HG03039 (cell line): ENCODE results near the gene CD200R1L.

Experiments used
- ATAC-seq: cut with Tn5 transposase; IDR thresholded peaks from one replicate; pipeline ENCODE4 v1.9.1; 2021; ENCODE audit warnings: mild to moderate bottlenecking, moderate library complexity; ENCODE audit not compliant: unreplicated experiment

Gene CD200R1L

GRCh38 chr3:112793326-112794081 is 53.2 kb downstream of the CD200R1L start:
- no peak for ATAC-seq

GRCh38 chr3:112791736-112792135 is 54.9 kb downstream of the CD200R1L start:
- no peak for ATAC-seq

- ATAC-seq = no peak
Observed at GRCh38 chr3:112789787-112790186, 56.9 kb downstream of the CD200R1L start.

- no peak for ATAC-seq
Observed at GRCh38 chr3:112786881-112787579, 59.6 kb downstream of the CD200R1L start.

- ATAC-seq = no peak
Observed at GRCh38 chr3:112786002-112786590, 60.6 kb downstream of the CD200R1L start.

GRCh38 chr3:112785321-112786001 is 61.2 kb downstream of the CD200R1L start:
- no peak for ATAC-seq

GRCh38 chr3:112782491-112782890 is 64.2 kb downstream of the CD200R1L start:
- ATAC-seq = no peak

GRCh38 chr3:112781599-112781998 is 65.1 kb downstream of the CD200R1L start:
- no peak for ATAC-seq

- ATAC-seq = no peak
Observed at GRCh38 chr3:112779558-112780480, 66.8 kb downstream of the CD200R1L start.

- no peak for ATAC-seq
Observed at GRCh38 chr3:112779011-112779410, 67.7 kb downstream of the CD200R1L start.

- no peak for ATAC-seq
Observed at GRCh38 chr3:112778353-112778948, 68.2 kb downstream of the CD200R1L start.

GRCh38 chr3:112777811-112778210 is 68.9 kb downstream of the CD200R1L start:
- ATAC-seq = no peak

GRCh38 chr3:112776836-112777235 is 69.8 kb downstream of the CD200R1L start:
- no peak for ATAC-seq

- ATAC-seq = no peak
Observed at GRCh38 chr3:112776000-112776399, 70.7 kb downstream of the CD200R1L start.

- ATAC-seq = no peak
Observed at GRCh38 chr3:112775011-112775742, 71.5 kb downstream of the CD200R1L start.

- no peak for ATAC-seq
Observed at GRCh38 chr3:112774293-112774926, 72.3 kb downstream of the CD200R1L start.

- ATAC-seq = no peak
Observed at GRCh38 chr3:112773864-112774263, 72.8 kb downstream of the CD200R1L start.

GRCh38 chr3:112770951-112771350 is 75.7 kb downstream of the CD200R1L start:
- ATAC-seq = no peak
